HEK293 (cell line): ENCODE measurements around the gene UTRN.

ENCODE experiments used
- CTCF ChIA-PET: fragments of 350-600 bp; formaldehyde crosslinking; extraction: SDS; loops from one replicate; lab custom pipeline; 2021; ENCODE audit warnings: antibody characterized with exemption; lab: Yijun Ruan, JAX
- POLR2A ChIA-PET: fragments of 300-600 bp; formaldehyde crosslinking; extraction: SDS; loops from one replicate; lab custom pipeline; 2020; ENCODE audit warnings: antibody characterized with exemption, inconsistent platforms; lab: Yijun Ruan, JAX
- H3K27ac ChIP-seq: fragments of 200-500 bp; sonication (Bioruptor generic); 2 replicates; pipeline ENCODE4 v1.5.1; 2014; ENCODE audit warnings: low read depth, low read length, control low read depth, inconsistent platforms; ENCODE audit errors: extremely low read depth
- H3K36me3 ChIP-seq, 2 experiments: fragments of 200-500 bp in 1 of 2; sonication (Bioruptor generic) in 1 of 2; 1 replicate in 1 of 2; 2 replicates in 1 of 2; pipeline ENCODE4 v1.5.1; 2014 to 2017; ENCODE audit warnings: inconsistent platforms in 2 of 2, low read length in 2 of 2; ENCODE audit not compliant: control insufficient read depth in 2 of 2, insufficient read depth in 1 of 2
- H3K4me1 ChIP-seq: fragments of 200-500 bp; sonication (Bioruptor generic); 2 replicates; pipeline ENCODE4 v1.5.1; 2014; ENCODE audit warnings: mild to moderate bottlenecking, low read length, inconsistent platforms; ENCODE audit not compliant: control insufficient read depth, insufficient read depth
- H3K4me3 ChIP-seq: 2 replicates; pipeline ENCODE4 v1.5.1; 2011; ENCODE audit warnings: low read depth, mild to moderate bottlenecking, control low read depth, low read length, moderate library complexity
- H3K9me3 ChIP-seq: fragments of 200-500 bp; sonication (Bioruptor generic); 2 replicates; pipeline ENCODE4 v1.5.1; 2014; ENCODE audit warnings: low read depth, low read length, inconsistent platforms; ENCODE audit not compliant: control insufficient read depth, insufficient read depth
- KLF7 ChIP-seq: fragments of 450-650 bp; formaldehyde crosslinking; IDR thresholded peaks from 2 replicates; pipeline ENCODE4 v1.5.1; 2016; ENCODE audit warnings: missing biosample characterization, missing genetic modification characterization, borderline replicate concordance
- PRDM4 ChIP-seq: fragments of 450-650 bp; formaldehyde crosslinking; IDR thresholded peaks from 2 replicates; pipeline ENCODE4 v1.5.1; 2017; ENCODE audit warnings: missing biosample characterization, missing genetic modification characterization
- SCRT1 ChIP-seq: fragments of 450-650 bp; formaldehyde crosslinking; IDR thresholded peaks from 2 replicates; pipeline ENCODE4 v1.5.1; 2016; ENCODE audit warnings: missing biosample characterization, missing genetic modification characterization, borderline replicate concordance
- SCRT2 ChIP-seq: fragments of 450-650 bp; formaldehyde crosslinking; IDR thresholded peaks from 2 replicates; pipeline ENCODE4 v1.5.1; 2016; ENCODE audit warnings: missing biosample characterization, missing genetic modification characterization
- YY1 ChIP-seq: fragments of 450-650 bp; formaldehyde crosslinking; IDR thresholded peaks from 2 replicates; pipeline ENCODE4 v1.5.1; 2018; ENCODE audit warnings: missing biosample characterization, missing genetic modification characterization
- ZEB2 ChIP-seq: fragments of 450-650 bp; formaldehyde crosslinking; IDR thresholded peaks from 2 replicates; pipeline ENCODE4 v1.5.1; 2016; ENCODE audit warnings: missing biosample characterization, missing genetic modification characterization
- ZNF10 ChIP-seq: fragments of 450-650 bp; formaldehyde crosslinking; IDR thresholded peaks from 2 replicates; pipeline ENCODE4 v1.5.1; 2017; ENCODE audit warnings: missing biosample characterization, missing genetic modification characterization
- ZNF140 ChIP-seq: fragments of 450-650 bp; formaldehyde crosslinking; IDR thresholded peaks from 2 replicates; pipeline ENCODE4 v1.5.1; 2016; ENCODE audit warnings: missing biosample characterization, missing genetic modification characterization
- ZNF155 ChIP-seq: fragments of 450-650 bp; formaldehyde crosslinking; IDR thresholded peaks from 2 replicates; pipeline ENCODE4 v1.5.1; 2016; ENCODE audit warnings: missing biosample characterization, missing genetic modification characterization
- ZNF184 ChIP-seq: fragments of 450-650 bp; IDR thresholded peaks from 2 replicates; pipeline ENCODE4 v1.5.1; 2018; ENCODE audit warnings: missing biosample characterization, mild to moderate bottlenecking, missing genetic modification characterization
- ZNF202 ChIP-seq: fragments of 450-650 bp; formaldehyde crosslinking; IDR thresholded peaks from 2 replicates; pipeline ENCODE4 v1.5.1; 2016; ENCODE audit warnings: missing biosample characterization, missing genetic modification characterization, borderline replicate concordance
- ZNF391 ChIP-seq: fragments of 450-650 bp; formaldehyde crosslinking; IDR thresholded peaks from 2 replicates; pipeline ENCODE4 v1.5.1; 2016; ENCODE audit warnings: low read depth, missing biosample characterization, missing genetic modification characterization, borderline replicate concordance
- ZNF433 ChIP-seq: fragments of 450-650 bp; formaldehyde crosslinking; IDR thresholded peaks from 2 replicates; pipeline ENCODE4 v1.5.1; 2016; ENCODE audit warnings: missing biosample characterization, missing genetic modification characterization, low read depth
- ZNF660 ChIP-seq: fragments of 450-650 bp; IDR thresholded peaks from 2 replicates; pipeline ENCODE4 v1.5.1; 2018; ENCODE audit warnings: missing biosample characterization, mild to moderate bottlenecking, missing genetic modification characterization
- ZNF692 ChIP-seq: fragments of 450-650 bp; formaldehyde crosslinking; IDR thresholded peaks from 2 replicates; pipeline ENCODE4 v1.5.1; 2016; ENCODE audit warnings: missing biosample characterization, missing genetic modification characterization
- ZNF707 ChIP-seq: fragments of 450-650 bp; formaldehyde crosslinking; IDR thresholded peaks from 2 replicates; pipeline ENCODE4 v1.5.1; 2016; ENCODE audit warnings: missing biosample characterization, missing genetic modification characterization
- ZNF768 ChIP-seq: fragments of 450-650 bp; formaldehyde crosslinking; IDR thresholded peaks from 2 replicates; pipeline ENCODE4 v1.5.1; 2018; ENCODE audit warnings: missing biosample characterization, mild to moderate bottlenecking, missing genetic modification characterization
- ZNF837 ChIP-seq: fragments of 450-650 bp; formaldehyde crosslinking; IDR thresholded peaks from 2 replicates; pipeline ENCODE4 v1.5.1; 2016; ENCODE audit warnings: missing biosample characterization, missing genetic modification characterization
- ZSCAN16 ChIP-seq: fragments of 450-650 bp; formaldehyde crosslinking; IDR thresholded peaks from 2 replicates; pipeline ENCODE4 v1.5.1; 2016; ENCODE audit warnings: missing biosample characterization, missing genetic modification characterization
- ZSCAN5A ChIP-seq: fragments of 450-650 bp; formaldehyde crosslinking; IDR thresholded peaks from 2 replicates; pipeline ENCODE4 v1.5.1; 2016; ENCODE audit warnings: missing biosample characterization, missing genetic modification characterization
- TF ChIP-seq, protein P1 (sequence below): fragments of 450-650 bp; formaldehyde crosslinking; IDR thresholded peaks from 2 replicates; pipeline ENCODE4 v1.5.1; 2016; ENCODE audit warnings: missing biosample characterization, missing genetic modification characterization, borderline replicate concordance
- TF ChIP-seq, protein P2 (sequence below): fragments of 450-650 bp; formaldehyde crosslinking; IDR thresholded peaks from 2 replicates; pipeline ENCODE4 v1.5.1; 2016; ENCODE audit warnings: missing biosample characterization, missing genetic modification characterization, borderline replicate concordance

UTRN gene

GRCh38 chr6:144334150-144334708 lies 49.1 kb downstream of the UTRN start:
- POLR2A ChIA-PET, result no interaction called here
- Histone ChIP-seq H3K9me3 (no peaks in the 10 kb centered on the region), H3K4me1 (no peaks in the 10 kb centered on the region), H3K27ac (no peak overlapping the region), H3K36me3 (no peaks in the 10 kb centered on the region)
- TF ChIP-seq, protein P1, sequence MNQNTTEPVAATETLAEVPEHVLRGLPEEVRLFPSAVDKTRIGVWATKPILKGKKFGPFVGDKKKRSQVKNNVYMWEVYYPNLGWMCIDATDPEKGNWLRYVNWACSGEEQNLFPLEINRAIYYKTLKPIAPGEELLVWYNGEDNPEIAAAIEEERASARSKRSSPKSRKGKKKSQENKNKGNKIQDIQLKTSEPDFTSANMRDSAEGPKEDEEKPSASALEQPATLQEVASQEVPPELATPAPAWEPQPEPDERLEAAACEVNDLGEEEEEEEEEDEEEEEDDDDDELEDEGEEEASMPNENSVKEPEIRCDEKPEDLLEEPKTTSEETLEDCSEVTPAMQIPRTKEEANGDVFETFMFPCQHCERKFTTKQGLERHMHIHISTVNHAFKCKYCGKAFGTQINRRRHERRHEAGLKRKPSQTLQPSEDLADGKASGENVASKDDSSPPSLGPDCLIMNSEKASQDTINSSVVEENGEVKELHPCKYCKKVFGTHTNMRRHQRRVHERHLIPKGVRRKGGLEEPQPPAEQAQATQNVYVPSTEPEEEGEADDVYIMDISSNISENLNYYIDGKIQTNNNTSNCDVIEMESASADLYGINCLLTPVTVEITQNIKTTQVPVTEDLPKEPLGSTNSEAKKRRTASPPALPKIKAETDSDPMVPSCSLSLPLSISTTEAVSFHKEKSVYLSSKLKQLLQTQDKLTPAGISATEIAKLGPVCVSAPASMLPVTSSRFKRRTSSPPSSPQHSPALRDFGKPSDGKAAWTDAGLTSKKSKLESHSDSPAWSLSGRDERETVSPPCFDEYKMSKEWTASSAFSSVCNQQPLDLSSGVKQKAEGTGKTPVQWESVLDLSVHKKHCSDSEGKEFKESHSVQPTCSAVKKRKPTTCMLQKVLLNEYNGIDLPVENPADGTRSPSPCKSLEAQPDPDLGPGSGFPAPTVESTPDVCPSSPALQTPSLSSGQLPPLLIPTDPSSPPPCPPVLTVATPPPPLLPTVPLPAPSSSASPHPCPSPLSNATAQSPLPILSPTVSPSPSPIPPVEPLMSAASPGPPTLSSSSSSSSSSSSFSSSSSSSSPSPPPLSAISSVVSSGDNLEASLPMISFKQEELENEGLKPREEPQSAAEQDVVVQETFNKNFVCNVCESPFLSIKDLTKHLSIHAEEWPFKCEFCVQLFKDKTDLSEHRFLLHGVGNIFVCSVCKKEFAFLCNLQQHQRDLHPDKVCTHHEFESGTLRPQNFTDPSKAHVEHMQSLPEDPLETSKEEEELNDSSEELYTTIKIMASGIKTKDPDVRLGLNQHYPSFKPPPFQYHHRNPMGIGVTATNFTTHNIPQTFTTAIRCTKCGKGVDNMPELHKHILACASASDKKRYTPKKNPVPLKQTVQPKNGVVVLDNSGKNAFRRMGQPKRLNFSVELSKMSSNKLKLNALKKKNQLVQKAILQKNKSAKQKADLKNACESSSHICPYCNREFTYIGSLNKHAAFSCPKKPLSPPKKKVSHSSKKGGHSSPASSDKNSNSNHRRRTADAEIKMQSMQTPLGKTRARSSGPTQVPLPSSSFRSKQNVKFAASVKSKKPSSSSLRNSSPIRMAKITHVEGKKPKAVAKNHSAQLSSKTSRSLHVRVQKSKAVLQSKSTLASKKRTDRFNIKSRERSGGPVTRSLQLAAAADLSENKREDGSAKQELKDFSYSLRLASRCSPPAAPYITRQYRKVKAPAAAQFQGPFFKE (tag by site-specific recombination), result no peak
- 0 out of 2 replicates have a peak, but pooled peaks have one; percentile 28 for TF ChIP-seq ZNF10 (tag by site-specific recombination)
- TF ChIP-seq SCRT2 (tag by site-specific recombination), result peak; percentile 75
- no peak for TF ChIP-seq ZNF692 (tag by site-specific recombination)
- TF ChIP-seq ZSCAN5A (tag by site-specific recombination), result no peak
- TF ChIP-seq ZNF184 (tag by site-specific recombination), result no peak
- no peak for TF ChIP-seq KLF7
- no peak for TF ChIP-seq ZNF660 (tag by site-specific recombination)
- no peak for TF ChIP-seq ZNF768
- TF ChIP-seq ZNF391 (tag by site-specific recombination), result no peak
- no peak for TF ChIP-seq ZNF155 (tag by site-specific recombination)
- TF ChIP-seq SCRT1 (tag by site-specific recombination), result peak; percentile 30; the same call in 1 of the 2 replicates
- no peak for TF ChIP-seq ZNF707 (tag by site-specific recombination)
- TF ChIP-seq ZNF202 (tag by site-specific recombination), result no peak
- TF ChIP-seq ZSCAN16 (tag by site-specific recombination), result no peak
- TF ChIP-seq PRDM4 (tag by site-specific recombination), result no peak
- TF ChIP-seq ZEB2 (tag by site-specific recombination), result no peak
- no peak for TF ChIP-seq ZNF140 (tag by site-specific recombination)
- TF ChIP-seq, protein P2, sequence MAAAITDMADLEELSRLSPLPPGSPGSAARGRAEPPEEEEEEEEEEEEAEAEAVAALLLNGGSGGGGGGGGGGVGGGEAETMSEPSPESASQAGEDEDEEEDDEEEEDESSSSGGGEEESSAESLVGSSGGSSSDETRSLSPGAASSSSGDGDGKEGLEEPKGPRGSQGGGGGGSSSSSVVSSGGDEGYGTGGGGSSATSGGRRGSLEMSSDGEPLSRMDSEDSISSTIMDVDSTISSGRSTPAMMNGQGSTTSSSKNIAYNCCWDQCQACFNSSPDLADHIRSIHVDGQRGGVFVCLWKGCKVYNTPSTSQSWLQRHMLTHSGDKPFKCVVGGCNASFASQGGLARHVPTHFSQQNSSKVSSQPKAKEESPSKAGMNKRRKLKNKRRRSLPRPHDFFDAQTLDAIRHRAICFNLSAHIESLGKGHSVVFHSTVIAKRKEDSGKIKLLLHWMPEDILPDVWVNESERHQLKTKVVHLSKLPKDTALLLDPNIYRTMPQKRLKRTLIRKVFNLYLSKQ (tag by site-specific recombination), result no peak
- no peak for TF ChIP-seq ZNF433 (tag by site-specific recombination)
- no peak for TF ChIP-seq YY1 (tag by site-specific recombination)
- no peak for TF ChIP-seq ZNF837 (tag by site-specific recombination)
- TF ChIP-seq, all 188 proteins: peak for 3
- H3K4me3 ChIP-seq, result no peak overlapping the region
- CTCF ChIA-PET, result no interaction called here
